22Rv1 (cell line): ENCODE measurements around the gene TRIM38.

Source experiments
- ZFX ChIP-seq: fragments of 450-650 bp; IDR thresholded peaks from 2 replicates; pipeline ENCODE4 v1.6.1; 2017; ENCODE audit warnings: antibody characterized with exemption, borderline replicate concordance
- TF ChIP-seq, protein P1 (sequence below): fragments of 450-650 bp; IDR thresholded peaks from 2 replicates; pipeline ENCODE4 v1.5.1; 2017; ENCODE audit warnings: mild to moderate bottlenecking

DNA sequence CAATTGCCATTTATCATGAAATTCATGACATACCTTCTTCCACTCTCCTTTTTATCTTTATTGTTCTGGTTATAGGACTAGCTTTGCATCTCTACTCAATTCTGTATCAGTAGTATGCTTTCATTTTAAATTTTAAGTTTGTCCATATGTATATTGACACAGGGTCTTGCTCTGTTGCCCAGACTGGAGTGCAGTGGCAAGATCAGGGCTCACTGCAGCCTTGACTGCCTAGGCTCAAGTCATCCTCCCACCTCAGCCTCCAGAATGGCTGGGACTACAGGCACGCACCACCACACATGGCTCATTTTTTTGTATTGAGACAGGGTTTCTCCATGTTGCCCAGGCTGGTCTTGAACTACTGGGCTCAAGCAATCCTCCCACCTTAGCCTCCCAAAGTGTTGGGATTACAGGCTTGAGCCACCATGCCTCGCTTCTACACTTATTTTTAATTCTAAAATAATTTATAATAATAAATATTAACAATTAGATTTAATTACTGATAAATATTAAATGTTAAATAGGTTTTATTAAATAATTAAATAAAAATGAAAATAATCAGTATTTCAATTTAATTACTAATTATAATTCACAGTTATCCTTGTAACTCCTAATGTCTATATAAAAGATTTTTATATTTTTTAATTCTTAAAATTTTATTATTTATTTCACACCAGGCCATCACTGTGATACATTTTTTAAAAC is 27.7 kb downstream of the TRIM38 start:
- TF ChIP-seq, protein P1, sequence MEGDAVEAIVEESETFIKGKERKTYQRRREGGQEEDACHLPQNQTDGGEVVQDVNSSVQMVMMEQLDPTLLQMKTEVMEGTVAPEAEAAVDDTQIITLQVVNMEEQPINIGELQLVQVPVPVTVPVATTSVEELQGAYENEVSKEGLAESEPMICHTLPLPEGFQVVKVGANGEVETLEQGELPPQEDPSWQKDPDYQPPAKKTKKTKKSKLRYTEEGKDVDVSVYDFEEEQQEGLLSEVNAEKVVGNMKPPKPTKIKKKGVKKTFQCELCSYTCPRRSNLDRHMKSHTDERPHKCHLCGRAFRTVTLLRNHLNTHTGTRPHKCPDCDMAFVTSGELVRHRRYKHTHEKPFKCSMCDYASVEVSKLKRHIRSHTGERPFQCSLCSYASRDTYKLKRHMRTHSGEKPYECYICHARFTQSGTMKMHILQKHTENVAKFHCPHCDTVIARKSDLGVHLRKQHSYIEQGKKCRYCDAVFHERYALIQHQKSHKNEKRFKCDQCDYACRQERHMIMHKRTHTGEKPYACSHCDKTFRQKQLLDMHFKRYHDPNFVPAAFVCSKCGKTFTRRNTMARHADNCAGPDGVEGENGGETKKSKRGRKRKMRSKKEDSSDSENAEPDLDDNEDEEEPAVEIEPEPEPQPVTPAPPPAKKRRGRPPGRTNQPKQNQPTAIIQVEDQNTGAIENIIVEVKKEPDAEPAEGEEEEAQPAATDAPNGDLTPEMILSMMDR = no peak
- no peak for TF ChIP-seq ZFX
